ENCODE results near the gene BEGAIN.

- TF ChIP-seq CTCF (IDR thresholded peaks at IDR 0.05; ENCODE audit: poor library complexity, severe bottlenecking) (no peak), REST (IDR thresholded peaks at IDR 0.05; ENCODE audit: borderline replicate concordance) (no peak), SMC3 (conservative IDR thresholded peaks at IDR 0.05; ENCODE audit: poor library complexity) (no peak), TAF1 (IDR thresholded peaks at IDR 0.05; ENCODE audit: low read depth) (no peak), EP300 (conservative IDR thresholded peaks at IDR 0.05; ENCODE audit: poor library complexity, severe bottlenecking) (no peak), RAD21 (conservative IDR thresholded peaks at IDR 0.05) (no peak), EZH2 (IDR thresholded peaks at IDR 0.05; ENCODE audit: borderline replicate concordance, insufficient read depth, low read length, poor library complexity, severe bottlenecking) (no peak), POLR2AphosphoS5 (IDR thresholded peaks at IDR 0.05) (no peak), MXI1 (conservative IDR thresholded peaks at IDR 0.05; ENCODE audit: poor library complexity, severe bottlenecking) (no peak)
These were observed 14.7 kb upstream of the BEGAIN start for GRCh38 chr14:100601914-100602313.
